ENCODE results near the gene POLR2J.
"Not testable (repeated sequence)": the region's sequence is repeated elsewhere in the genome, so short reads cannot be mapped to it uniquely, and the experiment has no call there.

Gene POLR2J

GRCh38 chr7:102467581-102468477, 10.9 kb downstream of the POLR2J start:
- in situ Hi-C loops (cut with HindIII; ENCODE audit: low sequenced_read_pairs) = no loop called here

- in situ Hi-C loops (cut with HindIII; ENCODE audit: low sequenced_read_pairs) = no loop called here
These were observed 12.6 kb downstream of the POLR2J start for GRCh38 chr7:102466097-102466496.

GRCh38 chr7:102464577-102465280, 14.0 kb downstream of the POLR2J start, which contains the start of the genes ALKBH4 and LRWD1:
TSS of gene ALKBH4 (minus strand) at chr7:102464863. CDS start at chr7:102464836, 27 bp downstream.
TSS of gene LRWD1 (plus strand) at chr7:102464984. CDS start at chr7:102465081, 97 bp downstream.
- in situ Hi-C loops (cut with HindIII; ENCODE audit: low sequenced_read_pairs) = no loop called here

- in situ Hi-C loops (cut with HindIII; ENCODE audit: low sequenced_read_pairs) = no loop called here
These were observed 14.7 kb downstream of the POLR2J start for GRCh38 chr7:102463841-102464576.

DNA sequence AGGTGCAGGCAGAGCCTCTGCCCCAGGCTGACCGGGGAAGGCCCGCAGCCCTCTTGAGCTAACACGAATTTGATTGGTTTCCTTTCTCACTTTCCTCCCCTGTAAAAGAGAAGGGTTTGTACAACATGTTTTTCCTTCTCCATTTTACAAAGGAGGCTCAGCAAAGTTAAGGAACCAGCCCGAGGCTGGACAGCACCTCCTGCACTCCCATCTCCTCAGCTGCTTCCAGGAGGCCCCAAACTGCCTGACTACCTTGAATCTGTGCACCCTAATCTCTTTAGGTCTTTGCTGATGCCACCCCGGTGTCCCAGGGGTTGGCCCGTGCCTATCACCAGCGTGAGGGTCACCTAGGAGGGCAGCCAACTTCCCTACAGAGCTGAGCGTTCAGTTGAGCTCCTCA, 18.3 kb downstream of the POLR2J start:
- in situ Hi-C loops (cut with HindIII; ENCODE audit: low sequenced_read_pairs) = no loop called here

DNA sequence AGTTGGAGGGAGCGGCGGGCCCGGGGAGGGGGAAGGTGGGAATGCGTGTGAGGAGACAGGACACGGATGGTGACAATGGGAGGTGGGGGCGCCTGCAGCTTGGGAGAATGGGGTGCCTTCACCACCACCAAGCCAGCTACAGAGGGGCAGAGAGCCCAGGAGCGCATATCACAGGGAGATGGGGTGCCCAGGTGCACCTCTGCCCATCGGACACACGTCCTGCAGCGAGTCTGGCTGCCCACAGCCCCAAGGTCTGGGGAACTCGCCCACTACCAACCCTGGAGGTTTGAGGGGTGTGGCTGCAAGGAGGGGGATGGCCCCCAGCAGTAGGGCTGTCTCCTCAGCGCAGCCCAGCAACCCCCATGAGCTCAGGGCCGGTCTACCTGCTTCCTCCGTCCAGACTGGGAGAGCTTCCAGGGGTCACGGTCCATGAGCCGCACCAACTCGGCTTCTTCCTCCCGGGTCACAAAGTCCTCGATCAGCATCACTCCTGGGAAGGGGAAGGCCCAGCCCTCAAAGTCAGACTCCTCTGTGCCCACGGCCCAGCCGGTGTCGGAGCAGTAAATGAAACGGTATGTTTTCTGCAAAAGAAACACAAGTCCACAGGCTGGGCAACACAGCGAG, 19.4 kb downstream of the POLR2J start:
- in situ Hi-C loops (cut with HindIII; ENCODE audit: low sequenced_read_pairs) = no loop called here

DNA sequence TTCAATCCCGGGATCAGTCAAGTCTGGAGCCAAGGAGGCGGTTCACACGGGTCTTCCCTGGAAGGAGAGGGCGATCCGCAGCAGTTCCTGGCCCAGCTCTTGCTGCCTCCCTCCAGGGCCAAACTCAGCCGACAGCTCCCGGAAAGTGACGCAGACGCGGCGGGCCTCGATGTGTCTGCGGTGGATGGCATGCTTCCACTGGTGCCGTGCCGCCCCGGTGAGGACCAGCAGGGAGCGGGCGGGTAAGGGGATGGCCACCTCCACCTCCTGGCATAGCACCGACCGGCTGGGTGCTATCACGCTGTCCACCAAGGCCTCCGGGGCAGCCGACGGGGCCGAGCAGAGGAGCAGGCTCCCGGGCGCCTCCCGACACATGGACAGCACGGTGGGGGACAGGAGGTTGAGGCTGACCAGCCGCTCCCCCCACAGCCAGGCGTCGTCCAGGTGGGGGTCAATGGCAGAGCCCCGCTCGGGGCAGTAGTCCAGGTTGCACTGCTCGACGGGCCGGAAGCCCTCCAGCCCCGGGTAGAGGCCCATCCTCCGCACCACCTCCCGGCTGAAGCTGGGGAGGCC, 21.3 kb downstream of the POLR2J start:
- in situ Hi-C loops (cut with HindIII; ENCODE audit: low sequenced_read_pairs) = no loop called here

DNA sequence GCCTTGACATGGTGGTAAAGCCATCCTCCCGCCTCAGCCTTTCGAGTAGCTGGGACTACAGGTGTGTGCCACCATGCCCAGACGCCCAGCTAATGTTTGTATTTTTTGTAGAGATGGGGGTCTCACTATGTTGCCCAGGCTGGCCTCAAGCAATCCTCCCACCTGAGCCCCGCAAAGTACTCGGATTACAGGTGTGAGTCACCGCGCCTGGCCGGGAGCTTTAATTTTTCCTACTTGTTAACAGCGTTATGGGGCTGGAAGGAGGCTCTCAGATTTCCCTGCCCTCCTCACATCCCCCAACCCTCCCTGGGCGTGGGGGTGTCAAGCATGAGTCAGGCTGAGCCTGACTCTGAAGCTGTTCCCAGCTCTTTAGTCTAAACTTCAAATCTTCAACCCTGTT, 22.4 kb downstream of the POLR2J start:
- in situ Hi-C loops (cut with HindIII; ENCODE audit: low sequenced_read_pairs) = no loop called here

DNA sequence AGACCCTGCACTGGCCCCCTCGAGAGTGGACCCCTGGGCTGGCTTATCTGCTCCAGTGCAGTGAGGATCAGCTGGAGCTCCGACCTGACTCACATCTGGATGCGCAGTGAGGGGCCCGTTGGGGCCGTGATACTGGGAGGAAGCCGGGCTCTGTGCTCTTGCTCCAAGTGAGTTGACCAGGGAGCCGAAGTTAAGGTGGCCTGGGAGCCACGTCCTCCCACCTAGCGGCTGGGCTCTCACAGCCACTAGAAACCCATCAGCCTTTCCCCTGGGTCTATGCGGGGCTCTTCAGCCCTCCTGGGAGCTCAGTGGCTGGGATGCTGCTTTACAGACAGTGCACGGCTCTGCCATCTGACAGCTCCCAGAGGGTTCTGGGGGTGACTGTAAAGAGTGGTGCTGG, 23.1 kb downstream of the POLR2J start:
- in situ Hi-C loops (cut with HindIII; ENCODE audit: low sequenced_read_pairs) = no loop called here

DNA sequence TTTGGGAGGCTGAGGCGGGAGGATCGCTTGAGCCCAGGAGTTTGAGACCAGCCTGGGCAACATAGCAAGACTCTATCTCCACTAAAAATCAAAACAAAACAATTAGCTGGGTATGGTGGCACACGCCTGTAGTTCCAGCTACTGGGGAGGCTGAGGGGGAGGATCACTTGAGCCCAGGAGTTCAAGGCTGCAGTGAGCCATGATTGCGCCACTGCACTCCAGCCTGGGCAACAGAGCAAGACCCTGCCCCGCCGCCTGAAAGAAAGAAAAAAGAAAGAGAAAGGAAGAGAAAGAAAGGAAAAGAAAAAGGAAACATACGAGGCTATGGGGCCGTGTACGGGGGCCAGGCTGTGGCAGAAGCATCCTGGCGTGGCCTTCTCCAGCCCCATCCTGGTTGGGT, 23.8 kb downstream of the POLR2J start:
- in situ Hi-C loops (cut with HindIII; ENCODE audit: low sequenced_read_pairs) = not testable (repeated sequence)

GRCh38 chr7:102454468-102454867, 24.3 kb downstream of the POLR2J start:
- in situ Hi-C loops (cut with HindIII; ENCODE audit: low sequenced_read_pairs) = no loop called here

- in situ Hi-C loops (cut with HindIII; ENCODE audit: low sequenced_read_pairs) = no loop called here
These were observed 25.4 kb downstream of the POLR2J start for GRCh38 chr7:102453319-102453718.

GRCh38 chr7:102452451-102452850, 26.3 kb downstream of the POLR2J start:
- in situ Hi-C loops (cut with HindIII; ENCODE audit: low sequenced_read_pairs) = no loop called here

DNA sequence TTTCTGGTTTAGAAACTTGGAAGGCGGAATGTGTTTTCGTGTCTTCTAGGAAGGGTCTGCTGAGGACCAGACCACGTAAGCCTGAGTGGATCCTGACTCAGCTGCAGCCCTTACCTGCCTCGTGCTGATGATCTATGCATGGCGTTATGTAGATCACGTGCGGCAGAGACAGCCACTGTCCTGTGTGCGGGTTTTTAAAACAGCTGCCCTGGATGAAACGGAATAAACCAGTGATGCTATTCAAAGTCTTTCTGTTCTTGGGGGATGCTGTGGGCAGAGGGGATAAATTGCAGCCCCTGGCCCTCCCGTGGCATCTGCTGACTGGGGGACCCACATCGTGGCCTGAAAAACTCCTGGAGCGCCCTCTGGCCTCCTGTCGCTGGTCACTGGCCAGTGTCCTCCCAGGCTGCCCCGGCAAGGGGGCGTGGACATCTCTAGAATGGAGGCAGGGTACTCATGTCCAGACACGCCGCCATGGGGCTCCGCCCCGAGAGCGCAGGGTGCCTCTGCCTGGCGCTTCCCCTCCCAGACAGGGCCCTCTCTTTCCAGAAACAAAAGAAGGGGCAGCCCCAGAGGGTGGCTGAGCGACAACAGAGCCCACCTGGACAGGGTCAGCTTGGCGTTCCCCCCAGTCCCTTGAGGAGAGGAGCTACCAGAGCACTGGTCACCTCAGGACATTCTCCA, 27.2 kb downstream of the POLR2J start:
- in situ Hi-C loops (cut with HindIII; ENCODE audit: low sequenced_read_pairs) = no loop called here

DNA sequence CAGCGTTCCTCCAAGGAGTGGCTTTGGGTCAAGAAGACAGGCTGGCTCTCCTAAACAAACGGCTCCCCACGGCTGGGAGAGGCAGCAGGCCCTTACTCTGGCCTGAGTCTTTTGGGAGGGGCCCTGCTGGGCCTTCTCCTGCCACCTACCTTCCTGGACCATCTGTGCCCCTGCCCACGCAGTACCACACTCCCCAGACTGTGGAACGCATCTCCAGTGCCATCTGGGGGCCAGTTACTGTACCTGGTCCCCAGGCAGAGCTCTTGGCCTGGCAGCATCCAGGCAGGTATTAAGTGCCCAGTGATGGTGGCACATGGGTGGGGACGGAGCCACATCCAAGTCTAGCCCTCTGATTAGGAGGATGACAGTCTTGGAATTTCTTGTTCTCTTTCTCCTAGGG, 28.5 kb downstream of the POLR2J start:
- in situ Hi-C loops (cut with HindIII; ENCODE audit: low sequenced_read_pairs) = no loop called here

DNA sequence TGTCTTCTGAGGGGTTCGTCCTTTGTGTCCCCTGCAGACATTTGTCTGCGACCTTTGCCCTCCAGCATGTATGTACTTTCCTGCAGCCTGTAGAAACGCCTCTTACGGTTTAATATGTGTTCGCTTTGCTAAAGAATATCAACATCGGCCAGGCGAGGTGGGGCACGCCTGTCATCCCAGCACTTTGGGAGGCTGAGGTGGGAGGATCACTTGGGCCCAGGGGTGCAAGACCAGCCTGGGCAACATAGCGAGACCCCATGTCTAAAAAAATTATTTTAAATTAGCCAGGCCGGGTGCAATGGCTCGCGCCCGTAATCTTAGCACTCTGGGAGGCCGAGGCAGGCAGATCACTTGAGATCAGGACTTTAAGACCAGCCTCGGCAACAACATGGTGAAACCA, 29.6 kb downstream of the POLR2J start:
- in situ Hi-C loops (cut with HindIII; ENCODE audit: low sequenced_read_pairs) = no loop called here

- in situ Hi-C loops (cut with HindIII; ENCODE audit: low sequenced_read_pairs) = no loop called here
These were observed 31.4 kb downstream of the POLR2J start for GRCh38 chr7:102447311-102447710.

DNA sequence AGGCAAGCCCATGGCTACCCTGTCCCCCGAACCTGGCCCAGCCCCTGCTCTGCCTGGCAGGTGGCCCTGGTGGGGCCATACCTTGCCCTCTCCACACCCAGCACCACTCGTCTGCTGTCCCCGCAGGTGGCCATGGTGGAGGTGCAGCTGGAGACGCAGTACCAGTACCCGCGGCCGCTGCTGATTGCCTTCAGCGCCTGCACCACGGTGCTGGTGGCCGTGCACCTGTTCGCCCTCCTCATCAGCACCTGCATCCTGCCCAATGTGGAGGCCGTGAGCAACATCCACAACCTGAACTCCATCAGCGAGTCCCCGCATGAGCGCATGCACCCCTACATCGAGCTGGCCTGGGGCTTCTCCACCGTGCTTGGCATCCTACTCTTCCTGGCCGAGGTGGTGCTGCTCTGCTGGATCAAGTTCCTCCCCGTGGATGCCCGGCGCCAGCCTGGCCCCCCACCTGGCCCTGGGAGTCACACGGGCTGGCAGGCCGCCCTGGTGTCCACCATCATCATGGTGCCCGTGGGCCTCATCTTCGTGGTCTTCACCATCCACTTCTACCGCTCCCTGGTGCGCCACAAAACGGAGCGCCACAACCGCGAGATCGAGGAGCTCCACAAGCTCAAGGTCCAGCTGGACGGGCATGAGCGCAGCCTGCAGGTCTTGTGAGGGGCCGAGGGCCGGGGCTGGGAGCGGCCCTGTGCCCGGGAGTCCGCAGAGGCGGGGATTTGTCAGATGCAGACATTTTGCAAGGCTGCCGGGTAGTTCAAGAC, 32.1 kb downstream of the POLR2J start:
- in situ Hi-C loops (cut with HindIII; ENCODE audit: low sequenced_read_pairs) = no loop called here

DNA sequence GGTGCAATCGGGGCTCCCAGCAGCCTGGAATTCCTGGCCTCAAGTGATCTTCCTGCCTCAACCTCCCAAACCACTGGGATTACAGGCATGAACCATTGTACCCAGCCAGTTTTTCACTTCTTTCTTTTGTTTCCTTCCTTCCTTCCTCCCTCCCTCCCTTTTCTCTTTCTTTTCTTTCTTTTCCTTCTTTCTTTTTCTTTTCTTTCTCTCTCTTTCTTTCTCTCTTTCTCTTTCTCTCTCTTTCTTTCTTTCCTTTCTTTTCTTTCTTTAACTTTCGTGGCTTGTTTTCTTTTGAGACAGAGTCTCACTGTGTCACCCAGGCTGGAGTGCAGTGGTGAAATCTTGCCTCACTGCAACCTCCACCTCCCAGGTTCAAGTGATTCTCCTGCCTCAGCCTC, 33.0 kb downstream of the POLR2J start:
- in situ Hi-C loops (cut with HindIII; ENCODE audit: low sequenced_read_pairs) = no loop called here

Measured in endothelial cell of hepatic sinusoid (primary cell).